ENCODE results near the gene AP2B1. TPM values are rescaled to one million over a fixed set of nuclear protein-coding genes. Genes with fewer than 3 reads are reported as not detected.

AP2B1 gene
- total and polyA plus RNA-seq, 2 experiments from 2014 or later = 76.1 to 87.0 TPM

DNA sequence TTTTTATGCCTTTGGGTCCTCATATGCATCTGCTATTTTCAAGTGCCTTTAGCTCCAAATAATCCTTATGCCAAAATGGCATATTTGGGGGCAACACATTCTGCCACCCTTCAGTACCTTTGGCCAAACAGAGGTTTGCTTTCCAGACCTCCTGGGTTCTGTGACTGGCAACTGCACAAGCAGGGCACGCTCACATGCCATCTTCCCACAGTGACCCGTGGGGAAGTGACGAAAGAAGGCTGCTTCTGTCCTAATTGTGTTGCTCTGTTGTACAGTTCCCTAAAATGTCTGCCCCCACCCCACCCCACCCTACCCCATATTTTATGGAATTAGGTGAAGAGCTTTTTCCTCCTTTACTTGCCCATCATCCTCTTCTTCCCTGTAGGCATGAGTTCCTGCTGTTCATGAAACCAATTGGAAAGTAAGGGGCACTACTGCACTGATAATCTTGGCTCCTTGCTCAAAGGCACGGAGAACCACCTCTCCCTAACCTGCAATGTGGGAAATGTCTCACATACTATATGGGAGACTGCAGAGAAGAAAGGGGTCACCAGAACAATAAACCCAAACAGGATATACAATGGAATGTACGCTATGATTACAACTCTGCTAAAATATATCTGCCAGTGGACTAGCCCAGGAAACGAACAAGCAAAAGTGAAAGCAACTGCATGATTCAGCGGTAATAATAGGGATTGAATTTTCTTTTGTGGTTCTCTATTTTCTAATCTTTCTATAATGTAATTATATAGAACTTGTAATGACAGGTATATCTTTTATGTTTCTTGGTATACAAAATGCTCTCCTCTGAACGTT is 46.3 kb upstream of the AP2B1 start:
- peaks cover 9% of the 10 kb centered on the region for H3K27me3 ChIP-seq
- no peaks in the 10 kb centered on the region for H3K36me3 ChIP-seq (replicated peaks; ENCODE audit: insufficient read depth, low read depth)
- no peak overlapping the region for H3K27ac ChIP-seq
- no peaks in the 10 kb centered on the region for H3K4me1 ChIP-seq (ENCODE audit: insufficient read depth)
- H4K20me1 ChIP-seq (ENCODE audit: insufficient read depth, poor library complexity, severe bottlenecking) = no peaks in the 10 kb centered on the region
- H3K9me3 ChIP-seq (ENCODE audit: low read depth) = no peaks in the 10 kb centered on the region
- H2AFZ ChIP-seq = no peak overlapping the region
- no peak overlapping the region for H3K4me2 ChIP-seq
- no peak overlapping the region for H3K4me3 ChIP-seq
- no peaks in the 10 kb centered on the region for H3K9me2 ChIP-seq (replicated peaks; ENCODE audit: insufficient read depth)
- no peak for TF ChIP-seq EZH2 (IDR thresholded peaks at IDR 0.05; ENCODE audit: borderline replicate concordance)
- no peak for TF ChIP-seq EZH2phosphoT487 (IDR thresholded peaks at IDR 0.05; ENCODE audit: low read depth, severe bottlenecking, unreplicated experiment)
- no peak for TF ChIP-seq CTCF (IDR thresholded peaks at IDR 0.05; ENCODE audit: poor library complexity)
- 72% methylated on average over 8 of the region's 8 CpGs for WGBS (ENCODE audit: low lambda C conversion rate, missing lambda C conversion rate)
- DNase-seq (ENCODE audit: low spot score) = no peak
- no peaks in the 10 kb centered on the region for H3K79me2 ChIP-seq

- Histone ChIP-seq H3K4me1 (ENCODE audit: insufficient read depth) (no peaks in the 10 kb centered on the region), H3K9me2 (replicated peaks; ENCODE audit: insufficient read depth) (no peaks in the 10 kb centered on the region), H4K20me1 (ENCODE audit: insufficient read depth, poor library complexity, severe bottlenecking) (no peaks in the 10 kb centered on the region), H3K27ac (no peak overlapping the region), H3K9me3 (ENCODE audit: low read depth) (no peaks in the 10 kb centered on the region), H3K4me2 (no peak overlapping the region), H3K36me3 (replicated peaks; ENCODE audit: insufficient read depth, low read depth) (no peaks in the 10 kb centered on the region), H3K27me3 (peaks cover 13% of the 10 kb centered on the region), H3K4me3 (no peak overlapping the region), H3K79me2 (no peaks in the 10 kb centered on the region), H2AFZ (no peak overlapping the region)
- DNase-seq (ENCODE audit: low spot score) = no peak
- no peak for TF ChIP-seq EZH2phosphoT487 (IDR thresholded peaks at IDR 0.05; ENCODE audit: low read depth, severe bottlenecking, unreplicated experiment)
- TF ChIP-seq EZH2 (IDR thresholded peaks at IDR 0.05; ENCODE audit: borderline replicate concordance) = no peak
- no peak for TF ChIP-seq CTCF (IDR thresholded peaks at IDR 0.05; ENCODE audit: poor library complexity)
- 42% methylated on average over 1 of the region's 1 CpG for WGBS (ENCODE audit: low lambda C conversion rate, missing lambda C conversion rate)
Measured at GRCh38 chr17:35541434-35541833, 45.7 kb upstream of the AP2B1 start.

GRCh38 chr17:35542990-35543389 is 44.1 kb upstream of the AP2B1 start:
- Histone ChIP-seq H3K4me2 (no peak overlapping the region), H3K4me1 (ENCODE audit: insufficient read depth) (no peaks in the 10 kb centered on the region), H4K20me1 (ENCODE audit: insufficient read depth, poor library complexity, severe bottlenecking) (no peaks in the 10 kb centered on the region), H3K9me3 (ENCODE audit: low read depth) (no peaks in the 10 kb centered on the region), H3K9me2 (replicated peaks; ENCODE audit: insufficient read depth) (no peaks in the 10 kb centered on the region), H3K27me3 (peaks cover 26% of the 10 kb centered on the region), H3K79me2 (no peaks in the 10 kb centered on the region), H3K27ac (no peak overlapping the region), H3K36me3 (replicated peaks; ENCODE audit: insufficient read depth, low read depth) (no peaks in the 10 kb centered on the region), H2AFZ (no peak overlapping the region), H3K4me3 (no peak overlapping the region)
- TF ChIP-seq CTCF (IDR thresholded peaks at IDR 0.05; ENCODE audit: poor library complexity) (no peak), EZH2phosphoT487 (IDR thresholded peaks at IDR 0.05; ENCODE audit: low read depth, severe bottlenecking, unreplicated experiment) (no peak), EZH2 (IDR thresholded peaks at IDR 0.05; ENCODE audit: borderline replicate concordance) (no peak)
- DNase-seq (ENCODE audit: low spot score) = no peak
